Measurements from ENCODE around the gene GCAT.
A peak's percentile ranks its signal among the peaks of the same experiment; 100 is the strongest.

The GCAT gene

DNA sequence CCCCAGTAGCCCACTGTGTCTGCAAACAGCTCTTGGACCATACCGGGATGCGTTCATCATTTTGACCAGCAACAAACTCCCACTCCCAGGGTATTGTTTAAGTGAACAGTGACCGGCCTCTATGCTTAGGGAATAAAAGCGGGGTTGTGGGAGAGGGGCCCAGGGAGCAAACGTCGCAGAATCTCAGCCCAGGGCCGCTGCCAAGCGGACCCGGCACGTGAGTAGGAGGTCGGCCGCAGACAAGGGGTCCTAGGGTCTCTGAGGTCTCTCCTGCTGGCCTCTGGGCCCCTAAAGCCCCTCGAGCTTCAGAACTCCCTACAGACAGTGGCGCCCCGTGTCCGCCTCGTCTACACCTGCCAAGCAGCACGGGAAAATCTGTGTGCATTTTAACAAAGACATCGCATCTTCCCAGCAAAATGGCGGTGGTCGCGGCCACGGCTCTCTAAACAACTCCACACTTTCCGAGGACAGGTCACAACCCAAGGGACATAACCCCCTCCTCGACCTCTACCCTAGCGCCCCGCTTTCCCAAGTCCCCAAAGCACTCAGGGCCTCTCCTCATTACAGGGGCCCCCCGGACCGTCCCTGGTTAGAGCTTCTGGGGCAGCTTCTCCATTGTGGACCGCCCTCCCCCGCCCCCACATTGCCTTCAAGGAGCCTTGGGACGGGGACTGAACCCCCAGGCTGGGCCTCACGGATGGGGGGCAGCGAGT, 3.9 kb upstream of the GCAT start:
- no CpG with 5 or more reads among the region's 34 CpGs for WGBS (ENCODE audit: extremely low coverage, insufficient coverage, insufficient read length)

DNA sequence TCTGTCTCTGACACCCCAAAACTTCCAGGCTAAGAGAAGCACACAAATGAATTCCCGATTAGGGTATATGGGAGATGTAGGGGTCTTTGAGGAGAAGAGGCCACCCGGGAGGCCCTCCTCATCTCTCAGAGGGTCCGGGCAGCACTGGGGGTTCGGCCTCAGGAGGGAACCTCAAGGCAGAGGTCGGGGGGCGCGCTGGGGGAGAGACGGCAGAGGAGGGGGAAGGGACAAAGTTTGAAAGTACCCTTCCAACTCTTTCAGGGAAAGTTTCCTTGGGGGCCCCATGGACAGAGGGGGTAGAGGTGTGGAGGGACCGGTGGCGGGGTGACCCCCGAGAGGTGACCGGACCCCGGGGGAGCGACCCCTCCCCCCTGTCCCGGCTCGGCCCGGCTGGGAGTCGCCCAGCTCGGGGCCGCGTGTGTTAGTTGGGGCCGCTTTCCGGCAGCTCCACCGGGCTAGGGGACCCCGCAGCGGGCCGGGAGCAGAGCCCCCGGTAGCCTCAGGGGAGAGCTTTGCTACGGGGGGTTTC, 3.3 kb upstream of the GCAT start:
- Histone ChIP-seq H2BK12ac (ENCODE audit: low read length) (peak overlapping the region; percentile 27), H3K4me1 (ENCODE audit: control insufficient read depth in 1 of 2, insufficient read depth in 2 of 2, low read length in 2 of 2) (peaks cover 18 to 35% of the 10 kb centered on the region in 2 experiments), H2BK120ac (ENCODE audit: insufficient read depth, low read length, poor library complexity) (peak overlapping the region; percentile 76), H4K8ac (ENCODE audit: low read depth, low read length) (peak overlapping the region; percentile 92), H3K18ac (ENCODE audit: low read length) (peak overlapping the region; percentile 57), H3K36me3 (ENCODE audit: control insufficient read depth in 1 of 2, insufficient read depth in 2 of 2, low read length in 2 of 2) (no peaks in the 10 kb centered on the region), H3K4me3 (ENCODE audit: low read depth, low read length) (peak overlapping the region; percentile 55), H2BK5ac (ENCODE audit: low read depth, low read length, poor library complexity) (peak overlapping the region; percentile 37), H3K27ac (ENCODE audit: low read depth, low read length) (no peak overlapping the region), H2AK5ac (ENCODE audit: low read length) (peak overlapping the region; percentile 11), H4K91ac (ENCODE audit: low read depth, low read length) (peak overlapping the region; percentile 87), H3K23ac (ENCODE audit: low read length) (no peak overlapping the region), H3K4me2 (ENCODE audit: low read length) (peak overlapping the region; percentile 95), H3K27me3 (ENCODE audit: insufficient read depth, low read length) (peaks cover 13% of the 10 kb centered on the region), H3K9ac (ENCODE audit: low read length) (peak overlapping the region; percentile 85), H3K4ac (ENCODE audit: low read depth, low read length) (peak overlapping the region; percentile 74), H3K9me3 (ENCODE audit: insufficient read depth, low read depth, low read length) (no peaks in the 10 kb centered on the region), H4K12ac (ENCODE audit: low read depth, low read length) (peak overlapping the region; percentile 65), H3K79me2 (ENCODE audit: control insufficient read depth, insufficient read depth, low read length, poor library complexity) (peaks cover 5% of the 10 kb centered on the region), H2AFZ (ENCODE audit: insufficient read depth, low read length, poor library complexity) (peak overlapping the region; percentile 11), H3K14ac (ENCODE audit: low read length) (peak overlapping the region; percentile 76), H3K79me1 (ENCODE audit: low read length) (peaks cover 21% of the 10 kb centered on the region)
- DNase-seq, result no peak
- WGBS (ENCODE audit: extremely low coverage, insufficient coverage, insufficient read length), result no CpG with 5 or more reads among the region's 29 CpGs

More for the DNA sequence above, 3.9 kb upstream of the GCAT start:
- peak overlapping the region; percentile 76 for H2BK120ac ChIP-seq (ENCODE audit: insufficient read depth, low read length, poor library complexity)
- H3K9ac ChIP-seq (ENCODE audit: low read length), result no peak overlapping the region
- no peak overlapping the region for H3K27ac ChIP-seq (ENCODE audit: low read depth, low read length)
- peaks cover 5% of the 10 kb centered on the region for H3K79me2 ChIP-seq (ENCODE audit: control insufficient read depth, insufficient read depth, low read length, poor library complexity)
- no peak overlapping the region for H3K18ac ChIP-seq (ENCODE audit: low read length)
- H2BK12ac ChIP-seq (ENCODE audit: low read length), result peak overlapping the region; percentile 27
- H3K4ac ChIP-seq (ENCODE audit: low read depth, low read length), result peak overlapping the region; percentile 74
- peak overlapping the region; percentile 11 for H2AK5ac ChIP-seq (ENCODE audit: low read length)
- no peak for DNase-seq
- peaks cover 18 to 35% of the 10 kb centered on the region in 2 experiments for H3K4me1 ChIP-seq (ENCODE audit: control insufficient read depth in 1 of 2, insufficient read depth in 2 of 2, low read length in 2 of 2)
- peak overlapping the region; percentile 92 for H4K8ac ChIP-seq (ENCODE audit: low read depth, low read length)
- no peak overlapping the region for H3K23ac ChIP-seq (ENCODE audit: low read length)
- H3K14ac ChIP-seq (ENCODE audit: low read length), result peak overlapping the region; percentile 76
- no peaks in the 10 kb centered on the region for H3K36me3 ChIP-seq (ENCODE audit: control insufficient read depth in 1 of 2, insufficient read depth in 2 of 2, low read length in 2 of 2)
- H3K4me3 ChIP-seq (ENCODE audit: low read depth, low read length), result no peak overlapping the region
- no peaks in the 10 kb centered on the region for H3K9me3 ChIP-seq (ENCODE audit: insufficient read depth, low read depth, low read length)
- H3K27me3 ChIP-seq (ENCODE audit: insufficient read depth, low read length), result peaks cover 13% of the 10 kb centered on the region
- H4K91ac ChIP-seq (ENCODE audit: low read depth, low read length), result peak overlapping the region; percentile 87
- peaks cover 21% of the 10 kb centered on the region for H3K79me1 ChIP-seq (ENCODE audit: low read length)
- H3K4me2 ChIP-seq (ENCODE audit: low read length), result peak overlapping the region; percentile 95
- peak overlapping the region; percentile 11 for H2AFZ ChIP-seq (ENCODE audit: insufficient read depth, low read length, poor library complexity)
- H2BK5ac ChIP-seq (ENCODE audit: low read depth, low read length, poor library complexity), result peak overlapping the region; percentile 23
- peak overlapping the region; percentile 65 for H4K12ac ChIP-seq (ENCODE audit: low read depth, low read length)

DNA sequence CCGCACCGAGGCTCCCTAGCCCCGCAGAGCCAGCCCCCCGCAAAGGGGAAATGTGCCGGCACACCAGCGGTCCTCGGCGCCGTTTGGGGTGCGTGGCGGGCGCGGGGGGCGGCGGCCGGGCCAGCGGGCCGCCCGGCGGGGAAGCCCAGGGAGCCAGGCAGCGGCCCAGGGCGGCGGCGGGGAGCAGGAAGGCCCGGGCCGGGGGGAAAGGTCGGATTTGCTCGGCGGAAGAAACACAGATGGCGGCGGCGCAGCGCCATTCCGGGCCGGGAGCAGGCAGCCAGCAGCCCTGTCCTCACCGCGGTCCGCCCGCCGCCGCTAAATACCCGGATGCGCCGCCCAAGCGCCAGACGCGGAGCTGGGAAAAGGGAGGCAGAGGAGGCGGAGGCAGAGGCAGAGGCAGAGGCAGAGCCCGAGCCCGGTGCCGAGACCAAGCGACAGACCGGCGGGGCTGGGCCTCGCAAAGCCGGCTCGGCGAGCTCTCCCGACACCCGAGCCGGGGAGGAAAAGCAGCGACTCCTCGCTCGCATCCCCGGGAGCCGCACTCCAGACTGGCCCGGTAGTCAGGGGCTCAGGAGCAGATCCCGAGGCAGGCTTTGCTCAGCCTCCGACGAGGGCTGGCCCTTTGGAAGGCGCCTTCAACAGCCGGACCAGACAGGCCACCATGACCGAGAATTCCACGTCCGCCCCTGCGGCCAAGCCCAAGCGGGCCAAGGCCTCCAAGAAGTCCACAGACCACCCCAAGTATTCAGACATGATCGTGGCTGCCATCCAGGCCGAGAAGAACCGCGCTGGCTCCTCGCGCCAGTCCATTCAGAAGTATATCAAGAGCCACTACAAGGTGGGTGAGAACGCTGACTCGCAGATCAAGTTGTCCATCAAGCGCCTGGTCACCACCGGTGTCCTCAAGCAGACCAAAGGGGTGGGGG, 2.6 kb upstream of the GCAT start:
- H3K27ac ChIP-seq (ENCODE audit: low read depth, low read length), result peak overlapping the region; percentile 20
- peaks cover 21% of the 10 kb centered on the region for H3K79me1 ChIP-seq (ENCODE audit: low read length)
- H4K12ac ChIP-seq (ENCODE audit: low read depth, low read length), result peak overlapping the region; percentile 65
- peak overlapping the region; percentile 9 for H2AFZ ChIP-seq (ENCODE audit: insufficient read depth, low read length, poor library complexity)
- H3K4me3 ChIP-seq (ENCODE audit: low read depth, low read length), result peak overlapping the region; percentile 55
- H3K27me3 ChIP-seq (ENCODE audit: insufficient read depth, low read length), result peaks cover 13% of the 10 kb centered on the region
- peak overlapping the region; percentile 57 for H3K18ac ChIP-seq (ENCODE audit: low read length)
- peak overlapping the region; percentile 92 for H4K8ac ChIP-seq (ENCODE audit: low read depth, low read length)
- peak overlapping the region; percentile 74 for H3K4ac ChIP-seq (ENCODE audit: low read depth, low read length)
- H3K14ac ChIP-seq (ENCODE audit: low read length), result peak overlapping the region; percentile 76
- H3K9me3 ChIP-seq (ENCODE audit: insufficient read depth, low read depth, low read length), result no peaks in the 10 kb centered on the region
- H3K23ac ChIP-seq (ENCODE audit: low read length), result no peak overlapping the region
- H2BK5ac ChIP-seq (ENCODE audit: low read depth, low read length, poor library complexity), result peak overlapping the region; percentile 37
- peak overlapping the region; percentile 95 for H3K4me2 ChIP-seq (ENCODE audit: low read length)
- peak overlapping the region; percentile 76 for H2BK120ac ChIP-seq (ENCODE audit: insufficient read depth, low read length, poor library complexity)
- peak overlapping the region; percentile 87 for H4K91ac ChIP-seq (ENCODE audit: low read depth, low read length)
- H3K4me1 ChIP-seq (ENCODE audit: control insufficient read depth in 1 of 2, insufficient read depth in 2 of 2, low read length in 2 of 2), result peaks cover 18 to 35% of the 10 kb centered on the region in 2 experiments
- peak overlapping the region; percentile 85 for H3K9ac ChIP-seq (ENCODE audit: low read length)
- peaks cover 5% of the 10 kb centered on the region for H3K79me2 ChIP-seq (ENCODE audit: control insufficient read depth, insufficient read depth, low read length, poor library complexity)
- DNase-seq, result peak; percentile 88 to 91
- WGBS (ENCODE audit: extremely low coverage, insufficient coverage, insufficient read length), result no CpG with 5 or more reads among the region's 87 CpGs
- peaks cover 0 to 2% of the 10 kb centered on the region in 2 experiments for H3K36me3 ChIP-seq (ENCODE audit: control insufficient read depth in 1 of 2, insufficient read depth in 2 of 2, low read length in 2 of 2)
- peak overlapping the region; percentile 31 for H2AK5ac ChIP-seq (ENCODE audit: low read length)
- peak overlapping the region; percentile 42 for H2BK12ac ChIP-seq (ENCODE audit: low read length)

DNA sequence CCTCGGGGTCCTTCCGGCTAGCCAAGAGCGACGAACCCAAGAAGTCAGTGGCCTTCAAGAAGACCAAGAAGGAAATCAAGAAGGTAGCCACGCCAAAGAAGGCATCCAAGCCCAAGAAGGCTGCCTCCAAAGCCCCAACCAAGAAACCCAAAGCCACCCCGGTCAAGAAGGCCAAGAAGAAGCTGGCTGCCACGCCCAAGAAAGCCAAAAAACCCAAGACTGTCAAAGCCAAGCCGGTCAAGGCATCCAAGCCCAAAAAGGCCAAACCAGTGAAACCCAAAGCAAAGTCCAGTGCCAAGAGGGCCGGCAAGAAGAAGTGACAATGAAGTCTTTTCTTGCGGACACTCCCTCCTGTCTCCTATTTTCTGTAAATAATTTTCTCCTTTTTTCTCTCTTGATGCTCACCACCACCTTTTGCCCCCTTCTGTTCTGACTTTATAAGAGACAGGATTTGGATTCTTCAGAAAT, 1.9 kb upstream of the GCAT start:
- Histone ChIP-seq H3K18ac (ENCODE audit: low read length) (peak overlapping the region; percentile 52), H3K14ac (ENCODE audit: low read length) (peak overlapping the region; percentile 44), H2AFZ (ENCODE audit: insufficient read depth, low read length, poor library complexity) (no peak overlapping the region), H3K9me3 (ENCODE audit: insufficient read depth, low read depth, low read length) (no peaks in the 10 kb centered on the region), H3K23ac (ENCODE audit: low read length) (no peak overlapping the region), H2BK120ac (ENCODE audit: insufficient read depth, low read length, poor library complexity) (no peak overlapping the region), H3K4ac (ENCODE audit: low read depth, low read length) (no peak overlapping the region), H4K91ac (ENCODE audit: low read depth, low read length) (peak overlapping the region; percentile 87), H3K9ac (ENCODE audit: low read length) (no peak overlapping the region), H2BK5ac (ENCODE audit: low read depth, low read length, poor library complexity) (no peak overlapping the region), H2AK5ac (ENCODE audit: low read length) (peak overlapping the region; percentile 31), H3K36me3 (ENCODE audit: control insufficient read depth in 1 of 2, insufficient read depth in 2 of 2, low read length in 2 of 2) (peaks cover 0 to 2% of the 10 kb centered on the region in 2 experiments), H3K4me3 (ENCODE audit: low read depth, low read length) (peak overlapping the region; percentile 55), H4K8ac (ENCODE audit: low read depth, low read length) (peak overlapping the region; percentile 10), H4K12ac (ENCODE audit: low read depth, low read length) (no peak overlapping the region), H3K27me3 (ENCODE audit: insufficient read depth, low read length) (peaks cover 13% of the 10 kb centered on the region), H3K4me1 (ENCODE audit: control insufficient read depth in 1 of 2, insufficient read depth in 2 of 2, low read length in 2 of 2) (peaks cover 18 to 35% of the 10 kb centered on the region in 2 experiments), H3K27ac (ENCODE audit: low read depth, low read length) (no peak overlapping the region), H3K4me2 (ENCODE audit: low read length) (peak overlapping the region; percentile 95), H3K79me2 (ENCODE audit: control insufficient read depth, insufficient read depth, low read length, poor library complexity) (peaks cover 5% of the 10 kb centered on the region), H3K79me1 (ENCODE audit: low read length) (peaks cover 21% of the 10 kb centered on the region), H2BK12ac (ENCODE audit: low read length) (no peak overlapping the region)
- WGBS (ENCODE audit: extremely low coverage, insufficient coverage, insufficient read length), result no CpG with 5 or more reads among the region's 10 CpGs
- DNase-seq, result peak in 1 of 2 donors; percentile 26

Measured in trophoblast cell (in vitro differentiated cells and primary cell).